Hematopoietic multipotent progenitor cell treated with erythropoietin and hydrocortisone succinate and interleukin-3 and kit ligand, for 17 days (in vitro differentiated cells): Measurements from ENCODE around the gene TBC1D2.
"Not testable (repeated sequence)": the region's sequence is repeated elsewhere in the genome, so short reads cannot be mapped to it uniquely, and the experiment has no call there.

Source experiments
- DNase-seq: peaks from one replicate; pipeline ENCODE4 v3.0.0-alpha.2; 2015; ENCODE audit warnings: low spot score

TBC1D2 gene

GRCh38 chr9:98191671-98192502 lies 63.6 kb downstream of the TBC1D2 start:
- DNase-seq = no peak

- DNase-seq = no peak
These were observed 64.3 kb downstream of the TBC1D2 start for GRCh38 chr9:98191181-98191608.

GRCh38 chr9:98190757-98191105 lies 64.7 kb downstream of the TBC1D2 start:
- no peak for DNase-seq

GRCh38 chr9:98189412-98189811 lies 66.0 kb downstream of the TBC1D2 start:
- no peak for DNase-seq

- DNase-seq = no peak
These were observed 67.5 kb downstream of the TBC1D2 start for GRCh38 chr9:98187926-98188325.

GRCh38 chr9:98186236-98186635 lies 69.2 kb downstream of the TBC1D2 start:
- no peak for DNase-seq

GRCh38 chr9:98185611-98186171 lies 69.8 kb downstream of the TBC1D2 start:
- no peak for DNase-seq

GRCh38 chr9:98185021-98185567 lies 70.4 kb downstream of the TBC1D2 start:
- DNase-seq = no peak

GRCh38 chr9:98184326-98184725 lies 71.1 kb downstream of the TBC1D2 start:
- no peak for DNase-seq

- no peak for DNase-seq
These were observed 72.4 kb downstream of the TBC1D2 start for GRCh38 chr9:98182889-98183599.

GRCh38 chr9:98182069-98182820 lies 73.2 kb downstream of the TBC1D2 start:
- DNase-seq = no peak

- DNase-seq = no peak
These were observed 73.7 kb downstream of the TBC1D2 start for GRCh38 chr9:98181746-98182068.

GRCh38 chr9:98180996-98181395 lies 74.5 kb downstream of the TBC1D2 start:
- no peak for DNase-seq

GRCh38 chr9:98178874-98179850 lies 76.3 kb downstream of the TBC1D2 start:
- DNase-seq = no peak

- DNase-seq = no peak
These were observed 78.8 kb downstream of the TBC1D2 start for GRCh38 chr9:98176391-98177259.

- DNase-seq = no peak
These were observed 79.7 kb downstream of the TBC1D2 start for GRCh38 chr9:98175762-98176161.

GRCh38 chr9:98175028-98175569 lies 80.3 kb downstream of the TBC1D2 start:
- DNase-seq = no peak

- DNase-seq = not testable (repeated sequence)
These were observed 80.9 kb downstream of the TBC1D2 start for GRCh38 chr9:98174502-98174918.

- DNase-seq = no peak
These were observed 82.3 kb downstream of the TBC1D2 start for GRCh38 chr9:98173181-98173580.

- no peak for DNase-seq
These were observed 82.8 kb downstream of the TBC1D2 start for GRCh38 chr9:98172604-98173003.
